Neural cell (in vitro differentiated cells): Measurements from ENCODE around the gene PRKCA. TPM values are rescaled to one million over a fixed set of nuclear protein-coding genes. Genes with fewer than 3 reads are reported as not detected.

Source experiments
- H2AFZ ChIP-seq: fragments of 200-600, 300-800 bp; sonication (generic), shearing (Covaris generic); 2 replicates; pipeline ENCODE4 v1.6.0; 2014; ENCODE audit warnings: low read depth, mild to moderate bottlenecking, antibody characterized with exemption, low read length, moderate library complexity
- H3F3A ChIP-seq: fragments of 200-600 bp; shearing (Covaris generic); 2 replicates; pipeline ENCODE4 v1.6.1; 2016; ENCODE audit warnings: mild to moderate bottlenecking, moderate library complexity, mixed read lengths, antibody characterized with exemption, low read length; ENCODE audit not compliant: insufficient read depth, poor library complexity, severe bottlenecking
- H3K27ac ChIP-seq: fragments of 200-600, 300-800 bp; sonication (generic), shearing (Covaris generic); 2 replicates; pipeline ENCODE4 v1.5.1; 2014; ENCODE audit warnings: mild to moderate bottlenecking, low read length, moderate library complexity
- H3K27me3 ChIP-seq: fragments of 300-800, 200-600 bp; sonication (generic), shearing (Covaris generic); 2 replicates; pipeline ENCODE4 v1.6.0; 2014; ENCODE audit warnings: mild to moderate bottlenecking, low read depth, low read length, moderate library complexity; ENCODE audit not compliant: insufficient read depth
- H3K36me3 ChIP-seq: fragments of 300-800, 200-600 bp; sonication (generic), shearing (Covaris generic); 2 replicates; pipeline ENCODE4 v1.5.1; 2014; ENCODE audit warnings: mild to moderate bottlenecking, antibody characterized with exemption, low read length, moderate library complexity; ENCODE audit not compliant: insufficient read depth
- H3K4me2 ChIP-seq: fragments of 300-800, 200-600 bp; sonication (generic), shearing (Covaris generic); 2 replicates; pipeline ENCODE4 v1.6.0; 2014; ENCODE audit warnings: mild to moderate bottlenecking, low read length
- H3K4me3 ChIP-seq: fragments of 300-800, 200-600 bp; sonication (generic), shearing (Covaris generic); 2 replicates; pipeline ENCODE4 v1.5.1; 2014; ENCODE audit warnings: mild to moderate bottlenecking, low read length, moderate library complexity
- H3K79me2 ChIP-seq: fragments of 200-600 bp; shearing (Covaris generic); replicated peaks from 2 replicates; pipeline ENCODE4 v1.6.0; 2014; ENCODE audit warnings: mild to moderate bottlenecking, low read length, moderate library complexity; ENCODE audit not compliant: insufficient read depth
- H3K9ac ChIP-seq: fragments of 300-800, 200-600 bp; sonication (generic), shearing (Covaris generic); 2 replicates; pipeline ENCODE4 v1.6.1; 2016; ENCODE audit warnings: mild to moderate bottlenecking, low read length, mixed read lengths
- H3K9me2 ChIP-seq: fragments of 200-600 bp; shearing (Covaris generic); 2 replicates; pipeline ENCODE4 v1.6.1; 2016; ENCODE audit warnings: mild to moderate bottlenecking, low read length, mixed read lengths; ENCODE audit not compliant: insufficient read depth
- H3K9me3 ChIP-seq: fragments of 200-600, 300-800 bp; sonication (generic), shearing (Covaris generic); 2 replicates; pipeline ENCODE4 v1.6.1; 2016; ENCODE audit warnings: mild to moderate bottlenecking, mixed run types, low read length, moderate library complexity, mixed read lengths
- H4K20me1 ChIP-seq: fragments of 200-600 bp; shearing (Covaris generic); 2 replicates; pipeline ENCODE4 v1.6.1; 2016; ENCODE audit warnings: mild to moderate bottlenecking, mixed run types; ENCODE audit not compliant: insufficient read depth
- EP300 ChIP-seq: fragments of 450-650 bp; conservative IDR thresholded peaks from 2 replicates; pipeline ENCODE4 v1.6.1; 2014; ENCODE audit warnings: antibody characterized with exemption, mild to moderate bottlenecking, moderate library complexity; ENCODE audit not compliant: poor library complexity, severe bottlenecking
- EZH2 ChIP-seq: fragments of 200-600, 300-800 bp; shearing (Covaris generic), sonication (generic); IDR thresholded peaks from 2 replicates; pipeline ENCODE4 v1.6.1; 2014; ENCODE audit warnings: antibody characterized with exemption, low read length, borderline replicate concordance, mild to moderate bottlenecking; ENCODE audit not compliant: insufficient read depth, poor library complexity, severe bottlenecking
- MXI1 ChIP-seq: fragments of 450-650 bp; conservative IDR thresholded peaks from 2 replicates; pipeline ENCODE4 v1.6.1; 2014; ENCODE audit warnings: antibody characterized with exemption, mild to moderate bottlenecking; ENCODE audit not compliant: poor library complexity, severe bottlenecking
- POLR2AphosphoS5 ChIP-seq: IDR thresholded peaks from 2 replicates; pipeline ENCODE4 v1.6.1; 2012
- RAD21 ChIP-seq: fragments of 450-650 bp; conservative IDR thresholded peaks from 2 replicates; pipeline ENCODE4 v1.6.1; 2014; ENCODE audit warnings: antibody characterized with exemption, mild to moderate bottlenecking, moderate library complexity
- SMC3 ChIP-seq: fragments of 450-650 bp; conservative IDR thresholded peaks from 2 replicates; pipeline ENCODE4 v1.6.1; 2014; ENCODE audit warnings: antibody characterized with exemption, mild to moderate bottlenecking, moderate library complexity; ENCODE audit not compliant: poor library complexity
- TAF1 ChIP-seq: IDR thresholded peaks from 2 replicates; pipeline ENCODE4 v1.6.1; 2012; ENCODE audit warnings: low read depth
- polyA plus RNA-seq: library from polyadenylated mRNA; depleted of rRNA; stranded (reverse); fragments of >200 nt; gene quantifications from 2 replicates; pipeline ENCODE4 v1.2.3, GENCODE V29; 2014
- TF ChIP-seq, protein P1 (sequence below): IDR thresholded peaks from 2 replicates; pipeline ENCODE4 v1.6.1; 2012; ENCODE audit warnings: borderline replicate concordance
- TF ChIP-seq, protein P2 (sequence below): fragments of 450-650 bp; IDR thresholded peaks from 2 replicates; pipeline ENCODE4 v1.5.1; 2014; ENCODE audit warnings: antibody characterized with exemption, mild to moderate bottlenecking, moderate library complexity; ENCODE audit not compliant: poor library complexity, severe bottlenecking

The PRKCA gene
- polyA plus RNA-seq, 1 donor from 2014 or later, result 5.9 TPM

DNA sequence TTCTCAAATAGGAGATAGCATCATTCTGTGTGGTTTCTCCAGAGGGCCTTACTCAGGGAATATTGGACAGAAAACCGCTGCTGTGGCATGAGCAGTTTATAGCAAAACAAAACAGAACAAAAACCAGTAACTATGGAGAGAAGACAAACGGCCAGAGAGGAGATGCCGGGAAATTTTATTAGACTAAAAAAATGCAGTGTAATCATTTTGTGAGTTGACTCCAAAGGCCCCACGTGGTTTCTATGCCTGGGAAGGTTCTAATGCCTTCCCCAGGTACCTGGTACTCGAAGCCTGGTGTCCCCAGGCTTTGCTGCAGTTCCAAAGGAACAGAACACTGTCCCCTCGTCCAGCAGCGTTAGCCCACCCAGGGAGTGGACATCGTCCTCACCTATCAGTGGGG, 519.6 kb downstream of the PRKCA start:
- Histone ChIP-seq H3K79me2 (no peaks in the 10 kb centered on the region), H2AFZ (no peak overlapping the region), H3K4me2 (no peak overlapping the region), H3K36me3 (no peaks in the 10 kb centered on the region), H3K9ac (no peak overlapping the region), H3K27me3 (no peaks in the 10 kb centered on the region), H3K27ac (no peak overlapping the region), H4K20me1 (no peaks in the 10 kb centered on the region), H3K9me2 (no peaks in the 10 kb centered on the region), H3F3A (no peaks in the 10 kb centered on the region), H3K9me3 (no peaks in the 10 kb centered on the region), H3K4me3 (no peak overlapping the region)
- TF ChIP-seq, protein P1, sequence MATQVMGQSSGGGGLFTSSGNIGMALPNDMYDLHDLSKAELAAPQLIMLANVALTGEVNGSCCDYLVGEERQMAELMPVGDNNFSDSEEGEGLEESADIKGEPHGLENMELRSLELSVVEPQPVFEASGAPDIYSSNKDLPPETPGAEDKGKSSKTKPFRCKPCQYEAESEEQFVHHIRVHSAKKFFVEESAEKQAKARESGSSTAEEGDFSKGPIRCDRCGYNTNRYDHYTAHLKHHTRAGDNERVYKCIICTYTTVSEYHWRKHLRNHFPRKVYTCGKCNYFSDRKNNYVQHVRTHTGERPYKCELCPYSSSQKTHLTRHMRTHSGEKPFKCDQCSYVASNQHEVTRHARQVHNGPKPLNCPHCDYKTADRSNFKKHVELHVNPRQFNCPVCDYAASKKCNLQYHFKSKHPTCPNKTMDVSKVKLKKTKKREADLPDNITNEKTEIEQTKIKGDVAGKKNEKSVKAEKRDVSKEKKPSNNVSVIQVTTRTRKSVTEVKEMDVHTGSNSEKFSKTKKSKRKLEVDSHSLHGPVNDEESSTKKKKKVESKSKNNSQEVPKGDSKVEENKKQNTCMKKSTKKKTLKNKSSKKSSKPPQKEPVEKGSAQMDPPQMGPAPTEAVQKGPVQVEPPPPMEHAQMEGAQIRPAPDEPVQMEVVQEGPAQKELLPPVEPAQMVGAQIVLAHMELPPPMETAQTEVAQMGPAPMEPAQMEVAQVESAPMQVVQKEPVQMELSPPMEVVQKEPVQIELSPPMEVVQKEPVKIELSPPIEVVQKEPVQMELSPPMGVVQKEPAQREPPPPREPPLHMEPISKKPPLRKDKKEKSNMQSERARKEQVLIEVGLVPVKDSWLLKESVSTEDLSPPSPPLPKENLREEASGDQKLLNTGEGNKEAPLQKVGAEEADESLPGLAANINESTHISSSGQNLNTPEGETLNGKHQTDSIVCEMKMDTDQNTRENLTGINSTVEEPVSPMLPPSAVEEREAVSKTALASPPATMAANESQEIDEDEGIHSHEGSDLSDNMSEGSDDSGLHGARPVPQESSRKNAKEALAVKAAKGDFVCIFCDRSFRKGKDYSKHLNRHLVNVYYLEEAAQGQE, result no peak
- TF ChIP-seq RAD21, result no peak
- no peak for TF ChIP-seq TAF1
- TF ChIP-seq EZH2, result no peak
- TF ChIP-seq SMC3, result no peak
- TF ChIP-seq EP300, result no peak
- no peak for TF ChIP-seq POLR2AphosphoS5
- TF ChIP-seq, protein P2, sequence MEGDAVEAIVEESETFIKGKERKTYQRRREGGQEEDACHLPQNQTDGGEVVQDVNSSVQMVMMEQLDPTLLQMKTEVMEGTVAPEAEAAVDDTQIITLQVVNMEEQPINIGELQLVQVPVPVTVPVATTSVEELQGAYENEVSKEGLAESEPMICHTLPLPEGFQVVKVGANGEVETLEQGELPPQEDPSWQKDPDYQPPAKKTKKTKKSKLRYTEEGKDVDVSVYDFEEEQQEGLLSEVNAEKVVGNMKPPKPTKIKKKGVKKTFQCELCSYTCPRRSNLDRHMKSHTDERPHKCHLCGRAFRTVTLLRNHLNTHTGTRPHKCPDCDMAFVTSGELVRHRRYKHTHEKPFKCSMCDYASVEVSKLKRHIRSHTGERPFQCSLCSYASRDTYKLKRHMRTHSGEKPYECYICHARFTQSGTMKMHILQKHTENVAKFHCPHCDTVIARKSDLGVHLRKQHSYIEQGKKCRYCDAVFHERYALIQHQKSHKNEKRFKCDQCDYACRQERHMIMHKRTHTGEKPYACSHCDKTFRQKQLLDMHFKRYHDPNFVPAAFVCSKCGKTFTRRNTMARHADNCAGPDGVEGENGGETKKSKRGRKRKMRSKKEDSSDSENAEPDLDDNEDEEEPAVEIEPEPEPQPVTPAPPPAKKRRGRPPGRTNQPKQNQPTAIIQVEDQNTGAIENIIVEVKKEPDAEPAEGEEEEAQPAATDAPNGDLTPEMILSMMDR, result no peak
- TF ChIP-seq MXI1, result no peak

DNA sequence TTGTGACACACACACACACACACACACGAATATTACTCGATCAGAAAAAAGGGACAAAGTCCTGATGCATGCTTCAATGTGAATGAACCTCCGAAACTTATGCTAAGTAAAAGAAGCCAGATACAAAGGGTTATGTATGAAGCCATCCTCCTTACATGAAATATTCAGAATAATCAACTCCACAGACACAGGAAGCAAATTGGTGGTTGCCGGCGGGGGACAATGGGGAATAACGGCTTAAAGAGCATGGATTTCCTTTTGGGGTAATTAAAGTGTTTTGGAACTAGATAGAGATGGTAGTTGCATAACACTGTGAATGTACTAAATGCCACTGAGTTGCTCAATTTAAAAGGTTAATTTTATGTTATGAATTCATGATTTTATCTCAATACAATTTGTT, 524.4 kb downstream of the PRKCA start:
- Histone ChIP-seq H3K27me3 (no peaks in the 10 kb centered on the region), H2AFZ (no peak overlapping the region), H3K27ac (no peak overlapping the region), H4K20me1 (no peaks in the 10 kb centered on the region), H3K9me3 (no peaks in the 10 kb centered on the region), H3K9ac (no peak overlapping the region), H3K4me3 (no peak overlapping the region), H3K79me2 (no peaks in the 10 kb centered on the region), H3K4me2 (no peak overlapping the region), H3K9me2 (no peaks in the 10 kb centered on the region), H3F3A (no peaks in the 10 kb centered on the region), H3K36me3 (no peaks in the 10 kb centered on the region)
- TF ChIP-seq SMC3, result no peak
- no peak for TF ChIP-seq MXI1
- no peak for TF ChIP-seq RAD21
- TF ChIP-seq EP300, result no peak
- TF ChIP-seq, protein P2, result no peak
- TF ChIP-seq POLR2AphosphoS5, result no peak
- no peak for TF ChIP-seq TAF1
- TF ChIP-seq, protein P1, result no peak
- no peak for TF ChIP-seq EZH2
